NCI-H446 treated with DMSO at 0.1 percent for 48 hours (cell line): ENCODE results near the gene TXNIP.

Experiments
- DNase-seq: peaks from one replicate; lab custom pipeline; 2025; lab: John Stamatoyannopoulos, UW

Gene TXNIP

GRCh38 chr1:145963265-145964019 lies 32.9 kb downstream of the TXNIP start:
- DNase-seq, result no peak

GRCh38 chr1:145962157-145963102 lies 33.9 kb downstream of the TXNIP start:
- no peak for DNase-seq

GRCh38 chr1:145961425-145962156 lies 34.8 kb downstream of the TXNIP start:
- DNase-seq, result no peak

- no peak for DNase-seq
These were observed 35.3 kb downstream of the TXNIP start for GRCh38 chr1:145961109-145961424.

- DNase-seq, result no peak
These were observed 35.8 kb downstream of the TXNIP start for GRCh38 chr1:145960468-145961108.

GRCh38 chr1:145959957-145960467 lies 36.4 kb downstream of the TXNIP start:
- DNase-seq, result no peak

GRCh38 chr1:145959333-145959732 lies 37.0 kb downstream of the TXNIP start:
- no peak for DNase-seq

GRCh38 chr1:145958734-145959133 lies 37.6 kb downstream of the TXNIP start:
- DNase-seq, result no peak

GRCh38 chr1:145957443-145958319 lies 38.7 kb downstream of the TXNIP start, which contains the start of gene LIX1L:
TSS of gene LIX1L (minus strand) at chr1:145958017. CDS start at chr1:145957927, 90 bp downstream.
- DNase-seq, result peak; percentile 93

GRCh38 chr1:145956781-145957442 lies 39.5 kb downstream of the TXNIP start:
- DNase-seq, result peak; percentile 21

- no peak for DNase-seq
These were observed 40.0 kb downstream of the TXNIP start for GRCh38 chr1:145956361-145956760.

GRCh38 chr1:145955436-145955835 lies 40.9 kb downstream of the TXNIP start:
- DNase-seq, result peak; percentile 45

GRCh38 chr1:145953861-145954260 lies 42.5 kb downstream of the TXNIP start:
- DNase-seq, result no peak

GRCh38 chr1:145952903-145953302 lies 43.5 kb downstream of the TXNIP start:
- no peak for DNase-seq

GRCh38 chr1:145951526-145951925 lies 44.9 kb downstream of the TXNIP start:
- no peak for DNase-seq

GRCh38 chr1:145949219-145949618 lies 47.2 kb downstream of the TXNIP start:
- DNase-seq, result no peak

GRCh38 chr1:145947551-145947950 lies 48.8 kb downstream of the TXNIP start:
- DNase-seq, result no peak

- DNase-seq, result no peak
These were observed 49.8 kb downstream of the TXNIP start for GRCh38 chr1:145946477-145946986.

- no peak for DNase-seq
These were observed 51.8 kb downstream of the TXNIP start for GRCh38 chr1:145944532-145944931.

- no peak for DNase-seq
These were observed 53.5 kb downstream of the TXNIP start for GRCh38 chr1:145942871-145943270.
